ENCODE results near the gene AIP.
"Not testable (repeated sequence)": the region's sequence is repeated elsewhere in the genome, so short reads cannot be mapped to it uniquely, and the experiment has no call there.

AIP gene

GRCh38 chr11:67505605-67506396 is 23.0 kb downstream of the AIP start:
- no peak overlapping the region for H3K4me3 ChIP-seq (ENCODE audit: low read depth, low read length)

GRCh38 chr11:67506426-67507051 is 23.7 kb downstream of the AIP start:
- no peak overlapping the region for H3K4me3 ChIP-seq (ENCODE audit: low read depth, low read length)

- peak overlapping the region; percentile 62 for H3K4me3 ChIP-seq (ENCODE audit: low read depth, low read length)
Observed at GRCh38 chr11:67507242-67507863, 24.5 kb downstream of the AIP start.

GRCh38 chr11:67507864-67508485 is 25.1 kb downstream of the AIP start, which contains the start of gene CDK2AP2:
Gene CDK2AP2 (minus strand): TSS chr11:67508162. CDS start chr11:67508082, 80 bp downstream.
- H3K4me3 ChIP-seq (ENCODE audit: low read depth, low read length): peak within 1 kb of the TSS; percentile 84

DNA sequence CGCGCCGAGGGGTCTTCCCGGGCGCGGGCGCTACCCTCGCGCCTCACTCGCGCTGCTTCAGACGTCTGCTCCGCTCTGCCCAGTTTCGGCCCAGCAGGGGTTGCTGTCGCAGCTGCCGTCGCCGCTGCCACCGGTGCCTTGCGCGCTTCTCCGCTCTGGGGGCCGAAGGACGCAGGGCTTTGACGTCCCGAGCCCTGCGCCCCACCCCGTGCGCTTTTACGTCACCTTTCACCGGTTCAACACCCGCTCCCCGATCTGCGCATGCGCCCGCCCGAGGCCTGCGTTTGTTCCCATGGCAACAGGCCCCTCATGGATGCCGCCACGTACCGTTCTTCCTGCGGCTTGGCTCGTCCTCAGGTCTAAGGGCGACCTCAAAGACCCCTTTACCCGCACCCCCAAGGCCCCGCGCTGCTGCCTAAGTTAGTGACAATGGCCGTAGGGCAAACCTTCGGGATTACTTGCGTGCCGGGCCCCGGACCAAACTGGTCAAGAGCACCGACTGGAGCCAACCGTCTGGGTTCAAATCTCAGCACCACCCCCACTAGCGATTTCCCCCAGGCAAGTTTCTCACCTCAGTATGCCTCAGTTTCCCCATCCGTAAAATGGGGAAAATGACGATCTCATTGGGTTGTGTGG is 25.8 kb downstream of the AIP start:
- peak overlapping the region; percentile 84 for H3K4me3 ChIP-seq (ENCODE audit: low read depth, low read length)

DNA sequence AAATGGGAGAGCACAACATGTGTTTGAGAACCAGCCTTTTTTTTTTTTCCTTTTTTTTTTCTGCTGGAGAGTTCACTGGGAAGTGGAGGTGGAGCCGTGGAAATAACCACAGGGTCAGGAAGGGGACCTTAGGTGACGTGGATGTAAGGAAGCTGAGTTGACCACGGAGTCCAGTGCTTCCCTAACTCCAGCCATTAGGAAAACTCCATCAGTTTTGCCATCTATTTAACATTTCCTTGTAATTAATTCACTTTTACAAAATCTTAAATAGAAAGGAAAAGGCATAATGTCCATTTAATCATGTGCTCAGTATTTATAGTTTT is 27.2 kb downstream of the AIP start:
- H3K4me3 ChIP-seq (ENCODE audit: low read depth, low read length): no peak overlapping the region

DNA sequence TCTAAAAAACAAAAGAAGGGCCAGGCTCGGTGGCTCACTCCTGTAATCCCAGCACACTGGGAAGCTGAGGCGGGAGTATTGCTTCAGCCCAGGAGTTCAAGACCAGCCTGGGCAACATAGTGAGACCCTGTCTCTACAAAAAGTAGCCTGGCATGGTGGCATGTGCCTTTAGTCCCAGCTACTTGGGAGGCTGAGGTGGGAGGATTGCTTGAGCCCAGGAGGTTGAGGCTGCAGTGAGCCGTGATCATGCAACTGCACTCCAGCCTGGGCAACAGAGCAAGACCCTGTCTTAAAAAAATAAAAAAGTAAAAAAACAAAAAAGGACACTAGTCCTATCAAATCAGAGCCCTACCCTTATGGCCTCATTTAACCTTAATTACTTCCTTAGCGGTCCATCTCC is 28.7 kb downstream of the AIP start:
- H3K4me3 ChIP-seq (ENCODE audit: low read depth, low read length): not testable (repeated sequence)

DNA sequence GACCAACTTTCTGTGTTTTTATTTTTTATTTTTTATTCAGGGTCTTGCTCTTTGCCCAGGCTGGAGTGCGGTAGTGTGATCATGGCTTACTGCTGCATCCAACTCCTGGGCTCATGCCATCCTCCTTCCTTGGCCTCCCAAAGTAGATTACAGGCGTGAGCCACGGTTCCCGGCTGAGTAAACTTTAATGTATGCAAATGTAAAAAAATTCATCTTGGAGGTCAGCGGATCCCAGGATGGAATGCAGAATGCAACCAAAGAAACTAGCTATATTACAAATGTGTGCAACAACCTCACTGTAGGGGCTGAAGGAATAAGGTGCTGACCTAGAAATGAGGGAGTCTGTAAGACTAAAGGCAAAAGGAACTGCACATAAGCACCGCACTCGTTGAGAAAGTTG is 31.3 kb downstream of the AIP start:
- no peak overlapping the region for H3K4me3 ChIP-seq (ENCODE audit: low read depth, low read length)

- H3K4me3 ChIP-seq (ENCODE audit: low read depth, low read length): no peak overlapping the region
Observed at GRCh38 chr11:67516806-67517205, 34.0 kb downstream of the AIP start.

DNA sequence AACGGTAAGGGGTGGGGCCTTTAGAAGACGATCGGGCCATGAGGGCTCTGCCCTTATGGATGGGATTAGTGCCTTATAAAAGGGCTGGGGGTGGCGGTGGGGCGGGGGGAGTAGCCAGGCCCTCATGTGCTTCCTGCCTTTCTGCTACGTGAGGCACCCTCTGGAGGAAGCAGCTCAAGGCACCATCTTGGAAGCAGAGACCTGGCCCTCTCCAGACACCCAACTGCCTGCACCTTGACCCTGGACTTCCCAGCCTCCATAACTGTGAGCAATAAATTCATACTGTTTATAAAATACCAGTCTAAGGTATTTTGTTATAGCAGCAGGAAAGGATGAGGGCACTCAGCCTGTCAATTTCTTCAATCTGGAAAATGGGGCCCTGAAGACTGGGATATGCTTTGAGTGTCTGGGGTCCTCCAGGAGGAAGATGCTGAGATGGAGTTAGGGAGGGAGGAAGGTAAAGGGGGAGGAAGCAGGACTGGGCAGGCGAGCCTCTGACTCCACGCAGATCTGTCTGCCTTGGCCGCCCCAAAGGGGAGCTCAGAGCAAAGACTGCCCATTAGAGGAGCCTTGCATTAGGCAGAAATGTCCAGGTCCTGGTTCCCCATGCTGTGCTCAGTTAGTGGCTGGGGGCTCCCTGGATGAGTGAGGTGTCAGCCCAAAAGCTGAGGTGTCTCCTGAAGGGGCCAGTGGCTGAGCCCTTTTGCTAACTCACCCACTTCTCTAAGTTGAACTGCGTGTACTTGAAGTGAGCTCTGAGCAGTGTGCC is 35.1 kb downstream of the AIP start:
- no peak overlapping the region for H3K4me3 ChIP-seq (ENCODE audit: low read depth, low read length)

GRCh38 chr11:67519726-67520125 is 36.9 kb downstream of the AIP start:
- H3K4me3 ChIP-seq (ENCODE audit: low read depth, low read length): no peak overlapping the region

GRCh38 chr11:67520856-67521824 is 38.3 kb downstream of the AIP start:
- no peak overlapping the region for H3K4me3 ChIP-seq (ENCODE audit: low read depth, low read length)

- no peak overlapping the region for H3K4me3 ChIP-seq (ENCODE audit: low read depth, low read length)
Observed at GRCh38 chr11:67521924-67522323, 39.1 kb downstream of the AIP start.

DNA sequence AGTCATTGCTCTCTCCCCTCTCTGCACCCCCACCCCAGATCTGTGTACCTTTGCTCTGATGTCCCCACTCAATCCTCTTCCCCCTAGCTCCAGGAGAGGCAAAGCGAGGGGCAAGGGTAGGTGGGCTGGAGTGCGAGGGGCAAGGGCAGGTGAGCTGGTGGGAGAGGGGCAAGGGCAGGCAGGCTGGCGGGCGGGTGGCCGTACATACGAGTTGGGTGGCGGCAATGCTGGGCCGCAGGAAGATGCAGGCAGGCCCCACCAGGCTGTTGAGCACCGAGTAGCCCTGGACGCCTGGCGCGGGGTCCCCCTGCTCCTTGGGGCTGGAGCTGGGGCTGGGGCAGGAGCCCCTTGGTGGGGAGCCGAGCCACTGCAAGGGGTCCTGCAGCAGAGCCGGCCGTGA is 39.5 kb downstream of the AIP start:
- no peak overlapping the region for H3K4me3 ChIP-seq (ENCODE audit: low read depth, low read length)

DNA sequence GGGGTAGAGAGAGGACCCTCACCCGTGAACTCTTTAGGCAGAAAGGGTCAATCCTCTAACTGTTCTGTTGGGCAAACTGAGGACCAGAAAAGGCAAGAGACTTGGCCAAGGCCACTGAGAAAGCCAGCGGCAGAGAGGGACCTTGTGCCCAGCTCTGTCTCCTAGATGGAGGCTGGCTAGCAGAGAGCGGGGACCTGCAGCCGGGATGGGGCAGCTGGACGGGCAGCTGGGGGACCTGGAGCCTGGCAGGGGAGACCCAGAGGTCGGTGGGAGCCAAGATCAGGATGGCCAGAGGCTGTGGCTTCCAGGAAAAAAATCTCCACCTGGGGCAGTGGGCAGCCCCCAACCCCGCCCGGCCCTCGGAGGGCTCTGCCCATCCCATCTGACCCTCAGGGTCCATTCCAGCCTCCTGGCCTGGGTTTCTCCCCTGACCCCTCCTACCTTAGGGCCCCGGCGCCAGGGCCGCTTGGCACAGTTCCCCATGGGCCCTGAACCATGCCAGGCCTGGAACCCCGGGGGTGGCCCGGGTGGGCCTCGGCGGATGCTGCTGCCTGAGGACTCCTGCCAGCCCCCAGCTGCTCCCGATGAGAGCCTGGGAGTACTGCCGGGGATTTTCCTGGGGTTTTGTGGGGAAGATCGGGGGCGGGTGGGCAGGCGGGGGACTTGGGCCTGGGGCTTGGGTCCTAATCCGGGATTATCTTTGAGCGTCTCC is 40.2 kb downstream of the AIP start, which contains the start of gene CABP2:
CABP2 (minus strand) TSS at position 603 of the 712 bp plus-strand sequence; CDS start at position 483, 120 bp downstream.
- H3K4me3 ChIP-seq (ENCODE audit: low read depth, low read length): no peak within 1 kb of the TSS

GRCh38 chr11:67523556-67524479 is 41.0 kb downstream of the AIP start:
- no peak overlapping the region for H3K4me3 ChIP-seq (ENCODE audit: low read depth, low read length)

DNA sequence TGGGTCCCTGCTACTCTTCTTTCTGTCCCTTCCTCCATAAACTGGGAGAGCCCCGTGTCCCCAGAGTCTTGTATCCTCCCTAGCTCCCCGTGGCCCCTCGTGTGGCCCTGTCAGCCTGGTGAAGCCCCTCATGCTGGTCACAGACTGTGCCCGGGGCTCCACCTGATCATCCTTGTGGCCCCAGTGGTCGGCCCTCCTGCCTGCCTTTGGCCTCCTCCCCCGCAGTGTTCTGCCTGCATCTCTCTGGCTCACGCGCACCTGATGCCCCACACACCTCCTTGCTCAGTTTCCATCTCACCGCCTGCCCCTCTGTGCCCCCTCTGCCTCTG is 41.6 kb downstream of the AIP start:
- no peak overlapping the region for H3K4me3 ChIP-seq (ENCODE audit: low read depth, low read length)
